Liver (tissue), 9 donors: ENCODE results near the gene GMDS. TPM values are rescaled to one million over a fixed set of nuclear protein-coding genes. Genes with fewer than 3 reads are reported as not detected.

Experiments
- DNase-seq: peaks from one replicate; pipeline ENCODE4 v3.0.0-alpha.2; 2017; ENCODE audit warnings: low spot score
- H3K27ac ChIP-seq, 2 donors: one replicate each; pipeline ENCODE4 v1.7.0; 2013; ENCODE audit warnings: inconsistent platforms in 2 of 2, low read length in 2 of 2, control low read depth in 1 of 2, low read depth in 1 of 2, mild to moderate bottlenecking in 1 of 2
- H3K27me3 ChIP-seq, 4 donors: one replicate each; pipeline versions ENCODE4 v1.6.1 to v1.7.0; 2013; ENCODE audit warnings: low read length in 3 of 4, inconsistent platforms in 1 of 4, mild to moderate bottlenecking in 1 of 4, moderate library complexity in 1 of 4; ENCODE audit not compliant: control insufficient read depth in 4 of 4, insufficient read depth in 4 of 4
- H3K36me3 ChIP-seq, 4 donors: one replicate each; pipeline versions ENCODE4 v1.6.1 to v1.7.0; 2013; ENCODE audit warnings: low read length in 3 of 4, mild to moderate bottlenecking in 3 of 4, low read depth in 1 of 4, moderate library complexity in 1 of 4; ENCODE audit not compliant: control insufficient read depth in 4 of 4, insufficient read depth in 3 of 4
- H3K4me1 ChIP-seq, 4 donors: one replicate each; pipeline versions ENCODE4 v1.6.1 to v1.7.0; 2013; ENCODE audit warnings: low read length in 3 of 4, mild to moderate bottlenecking in 3 of 4, moderate library complexity in 1 of 4; ENCODE audit not compliant: control insufficient read depth in 4 of 4, insufficient read depth in 4 of 4
- H3K4me3 ChIP-seq, 3 donors: one replicate each; pipeline versions ENCODE4 v1.6.1 to v1.7.0; 2013; ENCODE audit warnings: low read length in 3 of 3, control low read depth in 1 of 3, low read depth in 1 of 3, mild to moderate bottlenecking in 1 of 3
- H3K9ac ChIP-seq, 2 donors: one replicate each; pipeline ENCODE4 v1.7.0; 2013; ENCODE audit warnings: low read length in 2 of 2, mild to moderate bottlenecking in 2 of 2, moderate library complexity in 2 of 2, control low read depth in 1 of 2, low read depth in 1 of 2
- H3K9me3 ChIP-seq, 4 donors: one replicate each; pipeline versions ENCODE4 v1.6.1 to v1.7.0; 2013; ENCODE audit warnings: low read length in 3 of 4; ENCODE audit not compliant: control insufficient read depth in 4 of 4
- CTCF ChIP-seq: fragments of 150-350 bp; IDR thresholded peaks from 2 replicates; pipeline ENCODE4 v1.5.1; 2017; ENCODE audit warnings: improper control_type of control experiment, low read depth, low read length; ENCODE audit not compliant: missing input control
- EGR1 ChIP-seq, 2 donors: IDR thresholded peaks; 2 replicates each; pipeline ENCODE4 v1.6.1; 2016 to 2018; ENCODE audit warnings: antibody characterized with exemption in 2 of 2, low read depth in 2 of 2
- FOXA1 ChIP-seq: IDR thresholded peaks from 2 replicates; pipeline ENCODE4 v1.6.1; 2016; ENCODE audit warnings: antibody characterized with exemption
- FOXA2 ChIP-seq: IDR thresholded peaks from 2 replicates; pipeline ENCODE4 v1.6.1; 2016; ENCODE audit warnings: antibody characterized with exemption
- GABPA ChIP-seq, 2 donors: IDR thresholded peaks in 1 of 2; conservative IDR thresholded peaks in 1 of 2; 2 replicates each; pipeline ENCODE4 v1.6.1; 2016; ENCODE audit warnings: antibody characterized with exemption in 2 of 2, mild to moderate bottlenecking in 1 of 2, moderate library complexity in 1 of 2
- HNF4A ChIP-seq, 2 donors: conservative IDR thresholded peaks; 2 replicates each; pipeline ENCODE4 v1.6.1; 2016; ENCODE audit warnings: antibody characterized with exemption in 2 of 2, mild to moderate bottlenecking in 2 of 2
- HNF4G ChIP-seq: IDR thresholded peaks from 2 replicates; pipeline ENCODE4 v1.6.1; 2016; ENCODE audit warnings: antibody characterized with exemption
- JUND ChIP-seq, 2 donors: IDR thresholded peaks; 2 replicates each; pipeline ENCODE4 v1.6.1; 2016; ENCODE audit warnings: antibody characterized with exemption in 2 of 2
- MAX ChIP-seq: IDR thresholded peaks from 2 replicates; pipeline ENCODE4 v1.6.1; 2016; ENCODE audit warnings: antibody characterized with exemption
- RXRA ChIP-seq, 2 donors: IDR thresholded peaks; 2 replicates each; pipeline ENCODE4 v1.6.1; 2017 to 2018; ENCODE audit warnings: antibody characterized with exemption in 2 of 2, mild to moderate bottlenecking in 1 of 2
- SP1 ChIP-seq: IDR thresholded peaks from 2 replicates; pipeline ENCODE4 v1.6.1; 2018; ENCODE audit warnings: antibody characterized with exemption, mild to moderate bottlenecking
- TAF1 ChIP-seq: conservative IDR thresholded peaks from 2 replicates; pipeline ENCODE4 v1.6.1; 2016; ENCODE audit warnings: antibody characterized with exemption, mild to moderate bottlenecking
- YY1 ChIP-seq: IDR thresholded peaks from 2 replicates; pipeline ENCODE4 v1.6.1; 2016; ENCODE audit warnings: antibody characterized with exemption, mild to moderate bottlenecking
- WGBS: extraction: QIAGEN DNeasy Blood & Tissue Kit; methylation state at CpG from one replicate; pipeline ENCODE4 v1.1.7; 2013; 5-methylcytosine and 5-hydroxymethylcytosine counted together
- polyA plus RNA-seq, 2 donors: library from polyadenylated mRNA; stranded (reverse) in 1 of 2; unstranded in 1 of 2; fragments of 200-250 nt in 1 of 2; fragments of >200 nt in 1 of 2; fragmentation: Nextera tagmentation in 1 of 2; extraction: Ambion mirVana in 1 of 2; gene quantifications; one replicate each; pipeline versions ENCODE4 v1.2.1 to v1.2.3, GENCODE V29; 2013 to 2015
- total RNA-seq, 2 donors: library from RNA; depleted of rRNA; stranded (reverse); fragments of >200 nt; gene quantifications; one replicate each; pipeline ENCODE4 v1.2.3, GENCODE V29; 2014
- TF ChIP-seq, protein P1 (sequence below): IDR thresholded peaks from 2 replicates; pipeline ENCODE4 v1.6.1; 2016; ENCODE audit warnings: antibody characterized with exemption, mild to moderate bottlenecking
- TF ChIP-seq, protein P2 (sequence below): IDR thresholded peaks from 2 replicates; pipeline ENCODE4 v1.6.1; 2016; ENCODE audit warnings: antibody characterized with exemption
- donor health status: healthy.
- donor health status: healthy.
- donor health status: healthy.
- donor health status: healthy.
- donor health status: healthy.

The GMDS gene
- total and polyA plus RNA-seq, 4 donors = 3.5 to 15.6 (median 13.0) TPM

DNA sequence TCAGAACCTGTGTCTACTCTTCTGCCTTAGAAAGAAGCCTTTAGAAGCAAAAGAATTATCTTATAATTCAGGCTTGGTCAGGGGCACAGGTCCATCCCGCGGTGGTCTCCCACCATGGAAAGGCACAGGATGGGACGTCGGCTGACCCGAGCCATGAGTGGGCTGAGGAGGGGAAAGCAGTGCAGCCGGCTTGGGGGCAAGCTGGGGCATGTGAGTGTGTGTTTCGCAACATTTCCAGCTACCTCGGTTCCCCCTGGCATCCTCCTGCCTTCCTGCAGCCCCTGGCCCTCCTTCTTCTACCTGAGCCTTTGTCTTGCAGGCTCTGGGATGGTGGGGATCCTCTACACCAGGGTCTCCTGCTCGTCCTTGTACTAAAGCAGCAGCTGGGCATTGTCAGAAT, 664.8 kb downstream of the GMDS start:
- H3K9me3 ChIP-seq = no peaks in the 10 kb centered on the region
- TF ChIP-seq HNF4G = no peak
- no peak for TF ChIP-seq JUND (IDR thresholded peaks at IDR 0.05)
- no peak for TF ChIP-seq GABPA (IDR thresholded peaks at IDR 0.05 in 1 of 2, conservative IDR thresholded peaks at IDR 0.05 in 1 of 2)
- H3K27me3 ChIP-seq = no peaks in the 10 kb centered on the region
- DNase-seq = no peak
- H3K27ac ChIP-seq = no peak overlapping the region
- H3K4me1 ChIP-seq = no peaks in the 10 kb centered on the region
- H3K4me3 ChIP-seq = no peak overlapping the region
- 75% methylated on average over 9 of the region's 9 CpGs for WGBS
- H3K9ac ChIP-seq = no peak overlapping the region
- no peaks in the 10 kb centered on the region for H3K36me3 ChIP-seq

DNA sequence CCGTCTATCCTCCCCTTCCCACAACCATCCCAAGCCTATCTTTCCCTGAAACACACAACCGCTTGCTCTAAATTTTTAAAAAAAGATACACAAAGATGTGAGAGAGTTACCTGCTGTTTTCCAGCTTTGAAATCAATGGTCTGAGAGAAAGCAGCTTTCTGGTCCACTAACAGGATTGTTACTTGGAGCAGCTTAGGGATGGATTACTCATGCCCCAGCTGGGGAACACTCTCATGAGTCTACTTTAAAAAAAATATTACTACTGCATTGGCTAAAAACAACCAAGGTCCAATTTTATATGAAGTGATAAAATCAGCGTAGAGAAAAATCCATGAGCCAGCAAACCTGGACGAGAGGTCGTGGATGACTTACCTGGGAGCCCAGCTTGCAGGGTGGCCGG, 665.3 kb downstream of the GMDS start:
- no peaks in the 10 kb centered on the region for H3K9me3 ChIP-seq
- H3K36me3 ChIP-seq = no peaks in the 10 kb centered on the region
- no peaks in the 10 kb centered on the region for H3K4me1 ChIP-seq
- no peak for DNase-seq
- TF ChIP-seq, protein P1, sequence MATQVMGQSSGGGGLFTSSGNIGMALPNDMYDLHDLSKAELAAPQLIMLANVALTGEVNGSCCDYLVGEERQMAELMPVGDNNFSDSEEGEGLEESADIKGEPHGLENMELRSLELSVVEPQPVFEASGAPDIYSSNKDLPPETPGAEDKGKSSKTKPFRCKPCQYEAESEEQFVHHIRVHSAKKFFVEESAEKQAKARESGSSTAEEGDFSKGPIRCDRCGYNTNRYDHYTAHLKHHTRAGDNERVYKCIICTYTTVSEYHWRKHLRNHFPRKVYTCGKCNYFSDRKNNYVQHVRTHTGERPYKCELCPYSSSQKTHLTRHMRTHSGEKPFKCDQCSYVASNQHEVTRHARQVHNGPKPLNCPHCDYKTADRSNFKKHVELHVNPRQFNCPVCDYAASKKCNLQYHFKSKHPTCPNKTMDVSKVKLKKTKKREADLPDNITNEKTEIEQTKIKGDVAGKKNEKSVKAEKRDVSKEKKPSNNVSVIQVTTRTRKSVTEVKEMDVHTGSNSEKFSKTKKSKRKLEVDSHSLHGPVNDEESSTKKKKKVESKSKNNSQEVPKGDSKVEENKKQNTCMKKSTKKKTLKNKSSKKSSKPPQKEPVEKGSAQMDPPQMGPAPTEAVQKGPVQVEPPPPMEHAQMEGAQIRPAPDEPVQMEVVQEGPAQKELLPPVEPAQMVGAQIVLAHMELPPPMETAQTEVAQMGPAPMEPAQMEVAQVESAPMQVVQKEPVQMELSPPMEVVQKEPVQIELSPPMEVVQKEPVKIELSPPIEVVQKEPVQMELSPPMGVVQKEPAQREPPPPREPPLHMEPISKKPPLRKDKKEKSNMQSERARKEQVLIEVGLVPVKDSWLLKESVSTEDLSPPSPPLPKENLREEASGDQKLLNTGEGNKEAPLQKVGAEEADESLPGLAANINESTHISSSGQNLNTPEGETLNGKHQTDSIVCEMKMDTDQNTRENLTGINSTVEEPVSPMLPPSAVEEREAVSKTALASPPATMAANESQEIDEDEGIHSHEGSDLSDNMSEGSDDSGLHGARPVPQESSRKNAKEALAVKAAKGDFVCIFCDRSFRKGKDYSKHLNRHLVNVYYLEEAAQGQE = no peak
- TF ChIP-seq HNF4A (conservative IDR thresholded peaks at IDR 0.05) = no peak
- TF ChIP-seq GABPA (IDR thresholded peaks at IDR 0.05 in 1 of 2, conservative IDR thresholded peaks at IDR 0.05 in 1 of 2) = no peak
- H3K27me3 ChIP-seq = no peaks in the 10 kb centered on the region
- no peak overlapping the region for H3K9ac ChIP-seq
- 77% methylated on average over 6 of the region's 6 CpGs for WGBS
- no peak overlapping the region for H3K4me3 ChIP-seq
- no peak overlapping the region for H3K27ac ChIP-seq

GRCh38 chr6:1579096-1579495, 666.3 kb downstream of the GMDS start:
- DNase-seq = no peak
- no peak for TF ChIP-seq RXRA (IDR thresholded peaks at IDR 0.05)
- TF ChIP-seq GABPA (IDR thresholded peaks at IDR 0.05 in 1 of 2, conservative IDR thresholded peaks at IDR 0.05 in 1 of 2) = no peak
- TF ChIP-seq HNF4G = no peak
- no peak overlapping the region for H3K9ac ChIP-seq
- no peaks in the 10 kb centered on the region for H3K36me3 ChIP-seq
- H3K27ac ChIP-seq = no peak overlapping the region
- no peaks in the 10 kb centered on the region for H3K4me1 ChIP-seq
- no peak overlapping the region for H3K4me3 ChIP-seq
- 79% methylated on average over 5 of the region's 5 CpGs for WGBS
- no peaks in the 10 kb centered on the region for H3K27me3 ChIP-seq
- no peaks in the 10 kb centered on the region for H3K9me3 ChIP-seq

DNA sequence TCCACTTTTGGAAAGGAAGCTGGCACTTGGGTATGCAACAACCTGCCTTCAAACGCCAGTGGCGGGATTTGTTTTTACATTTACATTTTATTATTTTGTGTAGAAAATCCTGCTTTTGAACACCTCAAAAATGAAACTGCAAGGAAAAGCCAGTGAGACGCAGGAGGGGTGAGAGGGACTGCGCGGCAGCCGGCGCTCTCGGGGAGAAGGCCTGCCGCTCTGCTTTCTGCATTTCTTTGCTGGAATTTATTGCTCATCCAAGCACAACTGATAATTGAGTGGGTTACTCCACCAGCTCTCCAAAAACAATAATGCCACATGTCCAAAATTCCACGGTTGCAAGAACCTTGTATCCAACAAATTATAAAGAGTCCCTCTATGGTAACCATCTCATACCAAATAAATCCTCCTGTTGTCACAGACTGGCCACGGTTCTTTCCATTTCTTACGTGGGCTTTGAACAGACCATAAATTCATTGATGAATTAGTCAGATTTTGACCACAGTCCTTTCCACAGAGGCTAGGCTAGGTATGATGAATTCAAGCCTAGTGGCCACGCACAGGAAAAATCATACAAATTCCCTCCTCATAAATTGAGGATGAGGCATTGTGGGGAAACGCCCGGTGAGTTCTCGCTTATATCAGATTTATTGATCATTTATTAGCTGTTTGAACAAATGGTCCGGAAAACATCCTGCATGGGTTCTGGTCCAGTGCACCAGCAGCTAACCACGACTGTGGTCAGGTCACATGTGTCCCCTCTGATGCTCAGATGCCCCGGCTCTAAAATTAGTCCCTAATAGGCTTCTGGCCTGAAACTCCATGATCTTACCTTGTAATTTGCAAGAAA, 667.3 kb downstream of the GMDS start:
- H3K9me3 ChIP-seq = no peaks in the 10 kb centered on the region
- no peak overlapping the region for H3K27ac ChIP-seq
- DNase-seq = no peak
- 87% methylated on average over 19 of the region's 19 CpGs for WGBS
- no peak overlapping the region for H3K4me3 ChIP-seq
- no peaks in the 10 kb centered on the region for H3K4me1 ChIP-seq
- H3K36me3 ChIP-seq = no peaks in the 10 kb centered on the region
- no peaks in the 10 kb centered on the region for H3K27me3 ChIP-seq
- H3K9ac ChIP-seq = no peak overlapping the region
- no peak for TF ChIP-seq MAX
- TF ChIP-seq, protein P2, sequence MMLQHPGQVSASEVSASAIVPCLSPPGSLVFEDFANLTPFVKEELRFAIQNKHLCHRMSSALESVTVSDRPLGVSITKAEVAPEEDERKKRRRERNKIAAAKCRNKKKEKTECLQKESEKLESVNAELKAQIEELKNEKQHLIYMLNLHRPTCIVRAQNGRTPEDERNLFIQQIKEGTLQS = no peak
- no peak for TF ChIP-seq EGR1 (IDR thresholded peaks at IDR 0.05; ENCODE audit: low read depth in 2 of 2)
- no peak for TF ChIP-seq CTCF
- TF ChIP-seq SP1 = no peak
- TF ChIP-seq TAF1 = no peak
- no peak for TF ChIP-seq FOXA1
- TF ChIP-seq FOXA2 = no peak
- TF ChIP-seq YY1 = no peak
- no peak for TF ChIP-seq HNF4A (conservative IDR thresholded peaks at IDR 0.05)
- no peak for TF ChIP-seq HNF4G
- TF ChIP-seq RXRA (IDR thresholded peaks at IDR 0.05) = no peak
